ENCODE data around the gene DNAI2. TPM values are rescaled to one million over a fixed set of nuclear protein-coding genes. Genes with fewer than 3 reads are reported as not detected.

The DNAI2 gene
- total RNA-seq, 1 donor = not detected

- no peaks in the 10 kb centered on the region for H3K79me2 ChIP-seq (ENCODE audit: insufficient read depth, low read length)
- H3K4me3 ChIP-seq (ENCODE audit: insufficient read depth, low read length) = no peak overlapping the region
- no peaks in the 10 kb centered on the region for H3K9me3 ChIP-seq (ENCODE audit: low read depth, low read length)
- no peaks in the 10 kb centered on the region for H3K4me1 ChIP-seq (ENCODE audit: insufficient read depth, low read length)
- TF ChIP-seq, protein P1, sequence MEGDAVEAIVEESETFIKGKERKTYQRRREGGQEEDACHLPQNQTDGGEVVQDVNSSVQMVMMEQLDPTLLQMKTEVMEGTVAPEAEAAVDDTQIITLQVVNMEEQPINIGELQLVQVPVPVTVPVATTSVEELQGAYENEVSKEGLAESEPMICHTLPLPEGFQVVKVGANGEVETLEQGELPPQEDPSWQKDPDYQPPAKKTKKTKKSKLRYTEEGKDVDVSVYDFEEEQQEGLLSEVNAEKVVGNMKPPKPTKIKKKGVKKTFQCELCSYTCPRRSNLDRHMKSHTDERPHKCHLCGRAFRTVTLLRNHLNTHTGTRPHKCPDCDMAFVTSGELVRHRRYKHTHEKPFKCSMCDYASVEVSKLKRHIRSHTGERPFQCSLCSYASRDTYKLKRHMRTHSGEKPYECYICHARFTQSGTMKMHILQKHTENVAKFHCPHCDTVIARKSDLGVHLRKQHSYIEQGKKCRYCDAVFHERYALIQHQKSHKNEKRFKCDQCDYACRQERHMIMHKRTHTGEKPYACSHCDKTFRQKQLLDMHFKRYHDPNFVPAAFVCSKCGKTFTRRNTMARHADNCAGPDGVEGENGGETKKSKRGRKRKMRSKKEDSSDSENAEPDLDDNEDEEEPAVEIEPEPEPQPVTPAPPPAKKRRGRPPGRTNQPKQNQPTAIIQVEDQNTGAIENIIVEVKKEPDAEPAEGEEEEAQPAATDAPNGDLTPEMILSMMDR (IDR thresholded peaks at IDR 0.05; ENCODE audit: extremely low read depth, low read depth, low read length) = no peak
- no peak overlapping the region for H3K4me2 ChIP-seq (ENCODE audit: insufficient read depth, low read length)
- no peak overlapping the region for H2AFZ ChIP-seq (ENCODE audit: low read length)
- DNase-seq (ENCODE audit: insufficient read length, low spot score, missing footprints) = no peak
- no peak overlapping the region for H3K27ac ChIP-seq (ENCODE audit: low read depth, low read length)
- H4K20me1 ChIP-seq (ENCODE audit: insufficient read depth, low read length) = no peaks in the 10 kb centered on the region
- peaks cover 9% of the 10 kb centered on the region for H3K27me3 ChIP-seq (ENCODE audit: insufficient read depth, low read length)
- no peaks in the 10 kb centered on the region for H3K36me3 ChIP-seq (ENCODE audit: insufficient read depth, low read length)
These were observed 62.3 kb downstream of the DNAI2 start for GRCh38 chr17:74336307-74336706.

GRCh38 chr17:74337834-74338500 is 63.9 kb downstream of the DNAI2 start:
- TF ChIP-seq, protein P1 (IDR thresholded peaks at IDR 0.05; ENCODE audit: extremely low read depth, low read depth, low read length) = no peak
- H3K4me1 ChIP-seq (ENCODE audit: insufficient read depth, low read length) = no peaks in the 10 kb centered on the region
- H3K4me3 ChIP-seq (ENCODE audit: insufficient read depth, low read length) = no peak overlapping the region
- no peaks in the 10 kb centered on the region for H3K36me3 ChIP-seq (ENCODE audit: insufficient read depth, low read length)
- H3K27me3 ChIP-seq (ENCODE audit: insufficient read depth, low read length) = peaks cover 9% of the 10 kb centered on the region
- no peaks in the 10 kb centered on the region for H3K79me2 ChIP-seq (ENCODE audit: insufficient read depth, low read length)
- H3K27ac ChIP-seq (ENCODE audit: low read depth, low read length) = no peak overlapping the region
- H4K20me1 ChIP-seq (ENCODE audit: insufficient read depth, low read length) = no peaks in the 10 kb centered on the region
- no peaks in the 10 kb centered on the region for H3K9me3 ChIP-seq (ENCODE audit: low read depth, low read length)
- H2AFZ ChIP-seq (ENCODE audit: low read length) = no peak overlapping the region
- H3K4me2 ChIP-seq (ENCODE audit: insufficient read depth, low read length) = no peak overlapping the region
- DNase-seq (ENCODE audit: insufficient read length, low spot score, missing footprints) = no peak

DNA sequence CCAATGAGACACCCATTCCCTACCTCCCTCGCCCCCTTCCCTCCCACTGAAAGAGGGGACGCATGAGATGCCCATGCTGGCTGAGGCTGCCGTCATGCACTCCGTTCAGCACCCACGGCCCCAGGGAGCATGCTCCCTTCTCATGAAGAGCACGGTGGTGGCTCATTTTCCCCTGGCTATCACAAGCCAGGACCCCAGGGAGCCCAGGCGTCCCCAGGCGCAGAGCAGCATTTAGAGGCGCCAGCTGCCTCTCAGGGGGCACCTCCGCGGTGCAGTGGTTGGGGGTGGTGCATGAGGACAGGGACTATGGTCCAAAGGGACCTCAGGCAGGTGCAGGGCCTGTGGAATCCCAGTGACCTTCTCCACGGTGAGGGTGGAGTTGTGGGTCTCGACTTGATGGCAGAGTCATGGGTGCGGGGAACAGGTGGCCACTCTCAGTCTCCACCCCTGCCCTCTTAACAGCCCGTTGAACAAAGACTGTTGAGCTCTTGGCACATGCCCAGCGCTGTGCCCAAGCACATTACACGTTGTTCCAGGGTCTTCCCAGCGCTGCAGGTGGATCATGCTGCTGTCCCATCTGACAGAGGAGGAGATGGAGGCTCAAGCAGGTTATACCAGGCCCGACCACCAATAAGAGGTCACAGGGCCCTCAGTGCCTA is 65.6 kb downstream of the DNAI2 start:
- no peak overlapping the region for H3K4me2 ChIP-seq (ENCODE audit: insufficient read depth, low read length)
- H3K27me3 ChIP-seq (ENCODE audit: insufficient read depth, low read length) = peaks cover 9% of the 10 kb centered on the region
- no peak overlapping the region for H3K27ac ChIP-seq (ENCODE audit: low read depth, low read length)

More for the DNA sequence above, 65.6 kb downstream of the DNAI2 start:
- Histone ChIP-seq H3K9me3 (ENCODE audit: low read depth, low read length) (no peaks in the 10 kb centered on the region), H3K36me3 (ENCODE audit: insufficient read depth, low read length) (no peaks in the 10 kb centered on the region), H2AFZ (ENCODE audit: low read length) (no peak overlapping the region), H3K4me3 (ENCODE audit: insufficient read depth, low read length) (no peak overlapping the region), H3K79me2 (ENCODE audit: insufficient read depth, low read length) (no peaks in the 10 kb centered on the region), H3K4me1 (ENCODE audit: insufficient read depth, low read length) (no peaks in the 10 kb centered on the region), H4K20me1 (ENCODE audit: insufficient read depth, low read length) (no peaks in the 10 kb centered on the region)
- DNase-seq (ENCODE audit: insufficient read length, low spot score, missing footprints) = no peak
- TF ChIP-seq, protein P1 (IDR thresholded peaks at IDR 0.05; ENCODE audit: extremely low read depth, low read depth, low read length) = no peak
